Fibroblast of mammary gland (primary cell): ENCODE results near the gene SLC39A1.

Source experiments
- DNase-seq: peaks from one replicate; pipeline ENCODE4 v3.0.0-alpha.2; 2010; ENCODE audit warnings: low read depth
- H3K4me3 ChIP-seq: 2 replicates; pipeline ENCODE4 v1.5.1; 2011; ENCODE audit warnings: low read depth, mild to moderate bottlenecking, low read length, moderate library complexity; ENCODE audit not compliant: control insufficient read depth
- CTCF ChIP-seq: conservative IDR thresholded peaks from 2 replicates; pipeline ENCODE4 v1.5.1; 2011; ENCODE audit warnings: low read depth, low read length, inconsistent platforms; ENCODE audit not compliant: control insufficient read depth, insufficient read depth

Gene SLC39A1

GRCh38 chr1:153957744-153958110 is 5.6 kb downstream of the SLC39A1 start:
- no peak for DNase-seq
- TF ChIP-seq CTCF: no peak
- peak overlapping the region; percentile 90 for H3K4me3 ChIP-seq

- DNase-seq: no peak
- no peak for TF ChIP-seq CTCF
- peak overlapping the region; percentile 90 for H3K4me3 ChIP-seq
Observed at GRCh38 chr1:153956997-153957715, 6.2 kb downstream of the SLC39A1 start.

GRCh38 chr1:153954826-153955225 is 8.5 kb downstream of the SLC39A1 start:
- no peak overlapping the region for H3K4me3 ChIP-seq
- TF ChIP-seq CTCF: no peak
- DNase-seq: no peak

- TF ChIP-seq CTCF: no peak
- H3K4me3 ChIP-seq: no peak overlapping the region
- no peak for DNase-seq
Observed at GRCh38 chr1:153953859-153954365, 9.4 kb downstream of the SLC39A1 start.

GRCh38 chr1:153951801-153952200 is 11.5 kb downstream of the SLC39A1 start:
- no peak for DNase-seq
- H3K4me3 ChIP-seq: no peak overlapping the region
- TF ChIP-seq CTCF: no peak

- DNase-seq: no peak
- no peak overlapping the region for H3K4me3 ChIP-seq
- TF ChIP-seq CTCF: no peak
Observed at GRCh38 chr1:153951183-153951582, 12.2 kb downstream of the SLC39A1 start.
